Stimulated activated CD4-positive, alpha-beta T cell treated with anti-CD3 and anti-CD28 coated beads, Interleukin-4, amount 100 ng/mL, for 4 hours (primary cell): ENCODE measurements around the gene ZNF664.

Source experiments
- DNase-seq, 2 experiments: peaks; one replicate each; pipeline ENCODE4 v3.0.0-alpha.2; 2020

Gene ZNF664

DNA sequence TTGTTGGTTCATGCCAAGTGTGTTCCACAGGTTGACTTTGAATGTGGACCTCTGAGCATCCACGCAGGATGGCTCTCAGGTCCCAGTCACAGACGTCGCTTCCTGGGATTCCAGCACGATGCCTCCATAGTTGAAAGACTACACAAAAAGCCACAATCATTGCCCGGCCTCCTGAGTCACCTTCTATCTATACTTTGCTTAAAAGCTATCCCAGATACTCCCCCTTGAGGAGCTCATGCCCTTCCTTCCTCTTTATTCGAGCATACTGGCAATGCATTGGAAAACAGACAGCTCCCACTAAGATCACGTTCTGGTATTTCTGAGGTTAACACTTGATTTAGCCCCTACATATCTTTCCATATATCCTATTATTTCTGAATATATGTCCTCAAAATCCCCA, 40.1 kb downstream of the ZNF664 start:
- no peak for DNase-seq

GRCh38 chr12:124015494-124016461, 42.8 kb downstream of the ZNF664 start:
- DNase-seq, result no peak

GRCh38 chr12:124017064-124017463, 44.0 kb downstream of the ZNF664 start:
- DNase-seq, result no peak

GRCh38 chr12:124018539-124018938, 45.5 kb downstream of the ZNF664 start:
- DNase-seq, result no peak

DNA sequence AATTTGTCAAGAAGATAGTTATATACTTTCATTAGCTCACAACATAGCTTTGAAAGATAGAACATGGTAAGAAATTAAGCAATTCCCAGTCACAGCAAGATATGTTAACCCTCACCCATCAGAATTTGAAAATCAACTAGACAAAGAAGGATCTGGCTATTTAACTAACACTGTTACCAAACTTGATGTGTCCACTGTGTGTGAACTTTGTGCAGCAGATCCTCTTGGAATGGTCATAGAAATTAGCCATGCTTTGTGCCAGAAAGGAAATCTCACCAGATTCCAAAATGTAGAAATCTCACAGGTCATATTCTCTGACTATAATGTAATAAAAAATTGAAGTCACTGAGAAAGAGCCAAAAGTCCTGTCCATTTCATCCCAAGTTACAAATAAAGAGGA, 46.1 kb downstream of the ZNF664 start:
- no peak for DNase-seq

GRCh38 chr12:124020514-124020949, 47.5 kb downstream of the ZNF664 start:
- DNase-seq, result no peak

DNA sequence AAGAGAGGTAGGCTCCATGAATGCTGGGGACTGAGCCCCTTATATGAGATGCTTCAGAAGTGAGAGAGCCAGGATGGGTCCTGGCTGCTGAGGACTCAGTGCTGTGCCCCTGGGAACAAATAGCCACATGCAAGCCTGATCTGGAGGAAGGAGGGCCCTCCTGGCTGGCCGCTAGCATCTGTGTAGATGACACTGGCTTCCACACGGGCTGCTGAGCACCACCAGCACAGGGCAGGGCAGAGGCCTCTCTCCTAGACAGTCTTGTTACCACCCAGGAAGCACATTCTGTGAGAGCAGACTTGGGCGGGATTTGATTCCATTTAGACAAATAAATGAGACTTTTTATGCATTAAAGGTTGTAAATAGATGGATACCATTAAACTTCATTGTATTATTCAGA, 48.0 kb downstream of the ZNF664 start:
- DNase-seq, result no peak

- DNase-seq, result no peak
Measured at GRCh38 chr12:124022161-124022560, 49.1 kb downstream of the ZNF664 start.

DNA sequence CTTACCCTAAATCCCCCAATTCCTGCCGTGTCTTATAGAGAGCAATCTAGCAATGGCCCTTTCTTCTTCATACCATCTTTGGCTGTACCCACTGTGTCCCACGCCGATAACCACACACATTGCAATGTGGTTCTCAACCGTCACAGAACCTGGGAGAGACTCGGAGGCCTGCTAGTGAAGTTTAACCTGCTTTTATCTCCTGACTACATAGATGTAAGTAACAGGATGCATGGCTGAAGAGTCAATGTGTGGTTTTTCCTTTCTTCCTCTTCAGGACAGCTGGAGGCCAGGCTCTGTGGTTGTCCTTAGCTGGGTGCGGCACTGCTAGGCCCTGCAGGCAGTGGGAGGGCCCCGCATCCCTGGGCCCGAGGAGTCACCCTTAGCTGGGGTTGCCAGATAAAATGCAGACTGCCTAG, 51.3 kb downstream of the ZNF664 start:
- no peak for DNase-seq

DNA sequence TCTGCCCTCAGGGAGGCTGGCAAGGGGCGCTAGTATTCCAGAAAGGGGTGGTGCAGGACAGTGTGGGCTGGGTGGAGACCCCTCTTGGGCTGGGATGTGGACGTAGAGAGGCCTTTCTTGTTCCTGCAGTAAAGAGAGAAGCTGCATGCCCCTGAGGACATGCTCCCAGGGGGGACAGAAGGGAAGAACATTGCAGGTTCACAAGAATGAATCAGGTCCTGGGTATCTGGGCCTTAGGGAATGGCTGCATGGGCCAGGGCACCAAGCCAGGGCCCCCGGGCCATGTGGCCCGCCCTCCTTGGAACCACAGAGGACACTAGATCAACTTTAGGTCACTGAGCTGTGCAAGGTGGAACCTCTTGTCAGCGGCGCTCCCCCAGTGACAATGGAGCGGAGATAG, 51.8 kb downstream of the ZNF664 start:
- no peak for DNase-seq

DNA sequence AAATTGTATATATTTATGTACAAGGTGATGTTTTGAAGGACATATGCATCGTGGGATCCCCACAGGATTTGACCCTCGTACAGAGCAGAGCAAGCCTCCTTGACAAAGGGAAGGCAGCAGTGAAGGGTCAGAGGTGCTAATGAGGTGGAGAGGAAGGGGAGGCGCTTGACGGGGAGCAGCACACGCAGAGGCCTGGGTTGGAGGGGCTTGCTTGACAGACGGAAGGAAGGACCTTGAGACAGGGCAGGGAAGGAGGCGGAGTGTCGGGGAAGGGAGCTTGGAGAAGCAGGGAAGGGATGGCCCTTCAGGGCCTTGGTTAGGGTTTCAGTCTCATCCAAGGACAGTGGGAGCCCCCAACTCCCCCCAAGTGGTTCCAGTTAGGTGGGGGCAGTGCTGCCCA, 52.6 kb downstream of the ZNF664 start:
- DNase-seq, result no peak

DNA sequence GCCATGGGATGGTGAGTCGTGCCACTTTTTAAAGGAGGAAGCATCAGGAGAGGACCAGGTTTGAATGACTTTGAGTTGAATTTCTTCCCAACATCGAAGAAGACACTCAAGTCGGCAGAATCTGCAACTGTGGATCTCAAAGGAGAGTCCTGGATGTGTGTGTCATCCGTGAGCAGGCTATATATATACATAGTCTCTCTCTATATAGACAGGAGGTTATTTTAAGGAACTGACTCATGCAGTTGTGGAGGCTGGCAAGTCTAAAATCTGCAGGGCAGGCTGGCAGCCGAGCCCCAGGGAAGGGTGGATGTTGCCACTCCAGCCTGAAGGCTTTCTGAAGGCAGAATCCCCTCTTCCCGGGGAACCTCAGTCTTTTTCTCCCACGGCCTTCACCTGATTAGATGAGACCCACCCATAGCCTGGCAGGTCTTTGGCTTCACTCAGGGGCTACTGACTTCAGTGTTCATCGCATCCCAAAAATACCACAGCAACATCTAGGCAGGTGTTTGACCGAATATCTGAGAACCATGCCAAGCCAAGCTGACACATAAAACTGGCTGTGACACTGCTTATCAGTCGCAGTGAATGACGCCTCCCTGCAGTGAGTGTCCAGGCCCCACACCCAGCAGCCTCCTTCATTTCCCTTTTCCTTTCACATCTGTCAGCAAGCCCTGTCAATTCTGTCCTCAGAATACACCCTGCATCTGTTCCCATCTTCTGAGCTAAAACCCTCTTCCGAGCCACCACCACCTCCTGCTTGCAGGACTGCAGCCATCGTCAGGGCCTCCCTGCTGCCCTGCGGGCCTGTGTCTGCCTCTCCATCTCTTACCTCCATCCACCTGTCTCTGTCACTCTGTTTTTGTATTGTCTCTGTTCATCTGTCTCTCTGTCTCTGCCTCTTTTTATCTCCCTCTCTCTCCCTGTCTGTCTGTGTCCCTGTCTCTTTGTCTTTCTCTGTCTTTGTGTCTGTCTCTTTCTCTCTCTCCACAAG, 54.0 kb downstream of the ZNF664 start:
- DNase-seq, result no peak

- DNase-seq, result no peak
Measured at GRCh38 chr12:124027753-124028554, 54.9 kb downstream of the ZNF664 start.

DNA sequence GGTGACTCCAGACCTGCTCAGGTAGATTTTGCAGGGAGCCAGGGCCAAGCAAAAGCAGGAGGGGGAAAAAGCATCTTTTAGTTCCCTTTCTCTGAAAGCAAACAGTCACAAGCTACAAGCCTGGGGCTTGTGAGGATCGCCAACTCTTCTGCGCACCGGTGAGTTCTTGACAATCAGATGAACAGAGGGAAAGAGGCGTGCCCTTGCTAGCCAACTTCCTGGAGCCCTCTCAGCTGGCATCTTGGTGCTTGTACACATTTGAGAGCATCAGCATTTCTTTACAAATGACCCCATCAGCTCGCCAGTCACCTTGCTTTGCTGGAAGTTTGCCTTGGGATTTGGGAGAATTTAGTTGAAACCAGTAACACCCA, 55.5 kb downstream of the ZNF664 start:
- DNase-seq, result no peak

DNA sequence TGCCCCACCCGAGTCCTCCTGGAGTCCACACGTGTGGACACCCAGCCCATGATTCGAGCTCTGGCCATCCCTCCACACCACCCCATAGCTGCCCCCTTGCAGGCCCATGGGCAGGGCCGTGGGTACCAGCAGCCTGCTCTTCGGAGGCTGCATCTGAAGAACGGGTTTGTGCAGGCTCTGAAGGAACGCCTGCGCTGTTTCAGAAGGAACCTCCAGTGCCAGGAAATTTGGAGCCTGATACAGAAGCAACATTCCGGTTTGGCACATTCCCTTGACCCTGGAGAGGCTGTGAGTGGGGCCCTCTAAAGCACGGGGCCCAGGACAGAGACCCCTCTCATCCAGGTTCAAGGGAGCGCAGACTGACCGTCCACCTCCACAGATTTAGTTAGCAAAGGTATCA, 57.0 kb downstream of the ZNF664 start:
- no peak for DNase-seq

- DNase-seq, result no peak
Measured at GRCh38 chr12:124030510-124030909, 57.5 kb downstream of the ZNF664 start.

DNA sequence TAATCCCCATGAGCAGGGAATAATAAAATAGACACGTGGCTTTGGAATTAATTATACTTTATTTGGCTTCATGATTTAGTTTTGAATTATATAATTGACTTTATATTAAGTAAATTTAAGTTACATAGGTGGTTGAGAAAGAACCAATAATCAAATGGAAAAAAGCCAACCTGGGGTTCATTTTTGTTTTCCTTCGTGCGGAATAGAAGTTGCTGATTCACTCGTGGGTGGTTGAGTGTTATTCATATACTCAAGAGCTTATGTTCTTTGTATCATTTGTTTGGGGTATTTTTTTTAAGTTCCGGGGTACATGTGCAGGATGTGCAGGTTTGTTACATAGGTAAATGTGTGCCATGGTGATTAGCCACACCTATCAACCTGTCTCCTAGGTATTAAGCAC, 58.0 kb downstream of the ZNF664 start:
- DNase-seq, result no peak

GRCh38 chr12:124032265-124032886, 59.4 kb downstream of the ZNF664 start:
- no peak for DNase-seq

- DNase-seq, result no peak
Measured at GRCh38 chr12:124033859-124034258, 60.8 kb downstream of the ZNF664 start.

GRCh38 chr12:124034297-124034696, 61.3 kb downstream of the ZNF664 start:
- DNase-seq, result no peak

DNA sequence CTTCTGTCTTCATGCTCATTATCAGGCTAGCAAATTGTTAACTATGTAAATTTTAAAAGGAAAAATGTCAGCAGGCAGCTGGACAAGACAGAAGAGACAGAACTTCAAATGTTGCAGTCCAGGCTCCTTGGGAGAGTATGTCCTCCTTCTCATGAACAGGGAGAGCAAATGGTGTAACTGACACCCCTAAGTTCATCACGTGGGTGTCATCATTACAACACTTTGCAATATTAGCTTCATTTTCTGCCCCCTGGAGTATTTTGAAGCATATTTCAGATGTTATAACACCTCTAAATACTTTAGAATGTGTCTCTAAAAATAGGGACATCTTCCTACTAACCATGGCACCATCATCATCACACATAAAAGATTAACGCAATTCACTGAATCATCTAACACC, 62.1 kb downstream of the ZNF664 start:
- no peak for DNase-seq

GRCh38 chr12:124036171-124036598, 63.2 kb downstream of the ZNF664 start:
- no peak for DNase-seq
